ENCODE results near the gene STRN3.
"Not testable (repeated sequence)": the region's sequence is repeated elsewhere in the genome, so short reads cannot be mapped to it uniquely, and the experiment has no call there.

STRN3 gene, protein sequence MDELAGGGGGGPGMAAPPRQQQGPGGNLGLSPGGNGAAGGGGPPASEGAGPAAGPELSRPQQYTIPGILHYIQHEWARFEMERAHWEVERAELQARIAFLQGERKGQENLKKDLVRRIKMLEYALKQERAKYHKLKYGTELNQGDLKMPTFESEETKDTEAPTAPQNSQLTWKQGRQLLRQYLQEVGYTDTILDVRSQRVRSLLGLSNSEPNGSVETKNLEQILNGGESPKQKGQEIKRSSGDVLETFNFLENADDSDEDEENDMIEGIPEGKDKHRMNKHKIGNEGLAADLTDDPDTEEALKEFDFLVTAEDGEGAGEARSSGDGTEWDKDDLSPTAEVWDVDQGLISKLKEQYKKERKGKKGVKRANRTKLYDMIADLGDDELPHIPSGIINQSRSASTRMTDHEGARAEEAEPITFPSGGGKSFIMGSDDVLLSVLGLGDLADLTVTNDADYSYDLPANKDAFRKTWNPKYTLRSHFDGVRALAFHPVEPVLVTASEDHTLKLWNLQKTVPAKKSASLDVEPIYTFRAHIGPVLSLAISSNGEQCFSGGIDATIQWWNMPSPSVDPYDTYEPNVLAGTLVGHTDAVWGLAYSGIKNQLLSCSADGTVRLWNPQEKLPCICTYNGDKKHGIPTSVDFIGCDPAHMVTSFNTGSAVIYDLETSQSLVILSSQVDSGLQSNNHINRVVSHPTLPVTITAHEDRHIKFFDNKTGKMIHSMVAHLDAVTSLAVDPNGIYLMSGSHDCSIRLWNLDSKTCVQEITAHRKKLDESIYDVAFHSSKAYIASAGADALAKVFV

DNA sequence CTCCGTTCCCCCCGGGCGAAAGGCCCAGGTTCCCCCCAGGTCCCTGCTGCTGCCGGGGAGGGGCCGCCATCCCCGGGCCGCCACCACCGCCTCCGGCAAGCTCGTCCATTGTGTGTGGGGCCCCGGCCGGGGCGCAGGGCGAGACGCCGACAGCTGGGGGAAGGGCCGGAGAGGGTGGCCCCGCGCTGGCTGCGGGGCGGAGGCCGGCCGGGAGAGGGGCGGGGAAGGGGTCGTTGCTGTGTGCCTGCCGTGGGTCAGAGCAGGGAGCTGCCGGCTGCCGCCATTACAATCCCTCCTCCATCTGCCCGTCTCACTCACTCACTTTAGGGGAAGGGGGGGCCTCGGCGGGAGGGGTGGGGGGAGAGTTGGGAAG, at the start of gene STRN3:
TSS of gene STRN3 (minus strand) at position 303 of the 373 bp plus-strand sequence. CDS start at position 109, 194 bp downstream.
- no peak for DNase-seq (ENCODE audit: low spot score)

DNA sequence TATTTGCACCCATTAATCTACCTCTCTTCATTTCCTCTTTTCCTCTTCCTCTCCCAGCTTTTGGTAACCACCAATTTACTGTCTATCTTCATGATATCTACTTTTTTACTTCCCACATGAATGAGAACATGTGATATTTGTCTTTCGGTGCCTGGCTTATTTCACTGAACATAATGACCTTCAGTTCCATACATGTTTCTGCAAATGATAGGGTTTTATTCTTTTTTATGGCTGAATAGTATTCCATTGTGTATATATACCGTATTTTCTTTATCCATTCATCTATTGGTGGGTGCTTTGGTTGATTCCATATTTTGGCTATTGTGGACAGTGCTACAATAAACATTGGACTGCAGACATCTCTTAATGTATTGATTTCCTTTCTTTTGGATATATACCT, 49.0 kb upstream of the STRN3 start:
- no peak for DNase-seq (ENCODE audit: low spot score)

DNA sequence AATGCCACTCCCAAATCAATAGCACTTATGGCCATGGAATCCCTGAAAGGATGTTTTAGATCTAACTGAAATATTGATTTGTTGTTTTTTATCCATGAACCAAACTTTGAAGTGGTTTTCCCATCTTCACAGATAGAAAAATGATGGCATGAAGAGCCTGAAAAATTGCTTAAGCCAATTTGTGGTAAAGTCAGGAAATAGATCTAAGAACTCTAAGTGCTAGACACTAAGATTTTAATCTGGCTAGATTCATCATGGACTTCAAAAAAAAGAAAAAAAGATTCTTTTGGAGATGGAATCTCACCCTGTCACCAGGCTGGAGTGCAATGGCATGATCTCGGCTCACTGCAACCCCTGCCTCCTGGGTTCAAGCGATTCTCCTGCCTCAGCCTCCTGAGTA, 45.0 kb upstream of the STRN3 start:
- DNase-seq (ENCODE audit: low spot score), result no peak

DNA sequence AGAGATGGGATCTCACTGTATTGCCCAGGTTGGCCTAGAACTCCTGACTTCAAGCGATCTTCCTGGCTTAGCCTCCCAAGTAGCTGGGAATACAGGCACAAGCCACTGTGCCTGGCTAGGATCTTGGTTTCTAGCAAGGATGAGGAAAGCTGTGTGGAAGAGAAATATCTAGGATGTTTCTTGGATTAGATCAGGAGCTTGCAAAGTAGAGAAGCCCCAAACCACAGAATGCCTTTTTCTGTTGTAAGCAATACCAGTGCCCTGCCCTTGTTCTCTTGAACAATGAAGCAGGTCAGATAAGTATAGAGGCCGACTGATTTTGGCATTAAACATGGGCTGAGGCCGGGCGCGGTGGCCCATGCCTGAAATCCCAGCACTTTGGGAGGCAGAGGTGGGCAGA, 44.3 kb upstream of the STRN3 start:
- DNase-seq (ENCODE audit: low spot score), result peak; percentile 38

DNA sequence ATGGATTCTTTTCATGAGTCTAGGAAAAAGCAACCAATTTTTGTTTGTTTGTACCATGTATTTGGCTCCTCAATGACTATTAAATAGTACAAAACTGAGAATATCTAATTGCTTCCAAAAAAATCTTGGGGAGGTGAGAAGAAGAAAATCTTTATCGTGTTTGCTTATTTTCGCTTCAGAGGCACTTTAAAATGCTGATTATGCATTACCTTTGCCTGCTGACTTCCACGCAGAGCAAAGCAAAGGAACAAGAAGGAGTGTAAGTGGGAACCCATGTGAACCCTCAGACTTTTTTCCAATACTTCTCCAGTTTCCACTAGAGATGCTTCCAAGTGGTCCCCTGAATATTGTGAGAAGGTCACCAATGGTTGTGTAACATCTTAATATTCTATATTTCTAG, 43.2 kb upstream of the STRN3 start:
- DNase-seq (ENCODE audit: low spot score), result no peak

DNA sequence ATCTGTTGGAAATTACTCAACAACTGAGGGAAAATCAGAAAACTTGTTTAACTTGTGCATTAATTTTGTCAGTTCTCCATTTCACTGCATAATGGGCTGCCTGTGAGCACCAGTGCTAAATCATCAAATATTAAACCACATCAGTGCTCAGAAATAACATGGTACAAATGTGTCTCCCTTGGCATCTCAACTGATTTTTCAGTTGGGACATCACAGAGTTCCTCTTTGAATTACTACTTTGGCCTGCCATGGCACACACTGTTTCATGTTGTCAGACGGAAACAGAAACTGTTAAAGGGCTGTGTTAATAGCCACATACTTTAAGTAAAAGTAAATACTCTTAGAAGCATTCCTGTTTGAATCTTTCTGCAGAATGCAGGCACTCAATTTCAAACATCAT, 42.1 kb upstream of the STRN3 start:
- DNase-seq (ENCODE audit: low spot score), result no peak

DNA sequence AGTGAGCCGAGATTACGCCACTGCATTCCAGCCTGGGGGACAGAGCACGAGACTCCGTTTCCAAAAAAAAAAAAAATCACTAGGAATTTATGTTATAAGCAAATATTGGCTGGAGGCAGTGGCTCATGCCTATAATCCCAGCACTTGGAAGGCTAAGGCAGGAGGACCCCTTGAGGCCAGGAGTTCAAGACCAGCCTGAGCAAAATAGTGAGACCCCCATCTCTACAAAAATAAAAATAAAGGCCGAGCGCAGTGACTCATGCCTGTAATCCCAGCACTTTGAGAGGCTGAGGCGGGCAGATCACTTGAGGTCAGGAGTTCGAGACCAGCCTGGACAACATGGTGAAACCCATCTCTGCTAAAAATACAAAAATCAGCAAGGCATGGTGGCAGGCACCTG, 36.7 kb upstream of the STRN3 start:
- not testable (repeated sequence) for DNase-seq (ENCODE audit: low spot score)

DNA sequence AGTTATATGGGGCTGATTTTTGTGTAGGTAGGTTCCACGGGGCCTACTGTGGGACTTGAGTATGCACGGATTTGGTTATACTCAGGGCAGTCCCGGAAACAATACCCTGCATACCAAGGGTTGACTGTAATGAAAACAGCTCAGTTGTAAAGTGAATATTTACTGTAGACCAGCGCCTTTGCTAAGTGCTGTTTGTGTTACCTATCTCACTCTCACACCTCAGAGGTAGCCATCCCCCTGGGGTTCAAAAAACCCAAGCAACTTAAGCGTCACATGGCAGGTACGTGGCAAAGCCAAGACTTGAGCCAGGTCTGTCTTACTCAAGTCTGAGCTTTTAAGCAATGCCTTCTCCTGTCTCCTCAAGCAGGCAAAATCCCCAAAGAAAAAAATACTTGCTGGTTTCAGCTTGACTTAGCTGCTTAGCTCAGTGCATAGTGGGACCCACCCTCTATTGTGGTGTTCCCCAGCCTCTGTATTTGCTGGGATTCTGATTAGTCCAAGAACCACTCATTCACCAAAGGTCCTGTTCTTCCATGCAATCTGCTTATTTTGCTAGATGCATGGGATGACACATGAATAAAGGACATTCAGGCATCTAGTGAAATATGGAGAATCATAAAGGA, 34.2 kb upstream of the STRN3 start:
- DNase-seq (ENCODE audit: low spot score), result no peak

DNA sequence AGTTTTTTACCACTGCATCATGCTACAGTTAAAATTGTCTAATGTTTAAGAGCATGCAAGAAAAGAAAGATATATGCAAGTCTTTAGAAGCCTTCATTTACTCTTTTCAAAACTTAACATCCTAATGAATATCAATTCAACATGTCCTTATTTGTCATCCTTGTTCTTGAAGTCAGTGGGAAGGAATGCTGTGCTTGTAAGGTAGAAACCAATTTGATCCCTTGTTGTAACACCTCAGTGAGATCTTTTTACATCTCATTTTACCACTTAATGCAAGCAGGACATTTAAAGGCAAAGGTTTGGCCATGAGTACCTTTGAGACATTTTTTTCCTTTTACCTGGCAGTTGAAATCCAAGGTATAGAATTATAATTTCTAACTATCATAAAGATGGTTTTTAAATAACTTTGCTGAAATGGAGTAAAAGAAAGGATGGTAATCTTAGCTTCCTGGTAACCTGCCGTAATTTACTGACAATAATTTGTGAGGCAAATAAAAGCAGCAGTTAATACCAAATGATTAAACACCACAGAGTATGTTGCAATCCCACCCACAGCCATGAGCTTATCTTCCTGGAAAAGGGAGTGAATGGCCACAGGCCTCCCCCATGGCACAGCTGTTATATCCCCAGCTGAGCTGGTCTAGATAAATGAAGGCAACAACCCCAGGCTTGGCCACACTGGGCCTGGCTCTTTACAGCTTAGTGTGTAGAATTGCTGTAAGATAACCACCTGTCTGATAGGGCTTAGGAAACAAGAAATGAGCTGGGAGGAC, 33.2 kb upstream of the STRN3 start:
- peak; percentile 29 for DNase-seq (ENCODE audit: low spot score)

DNA sequence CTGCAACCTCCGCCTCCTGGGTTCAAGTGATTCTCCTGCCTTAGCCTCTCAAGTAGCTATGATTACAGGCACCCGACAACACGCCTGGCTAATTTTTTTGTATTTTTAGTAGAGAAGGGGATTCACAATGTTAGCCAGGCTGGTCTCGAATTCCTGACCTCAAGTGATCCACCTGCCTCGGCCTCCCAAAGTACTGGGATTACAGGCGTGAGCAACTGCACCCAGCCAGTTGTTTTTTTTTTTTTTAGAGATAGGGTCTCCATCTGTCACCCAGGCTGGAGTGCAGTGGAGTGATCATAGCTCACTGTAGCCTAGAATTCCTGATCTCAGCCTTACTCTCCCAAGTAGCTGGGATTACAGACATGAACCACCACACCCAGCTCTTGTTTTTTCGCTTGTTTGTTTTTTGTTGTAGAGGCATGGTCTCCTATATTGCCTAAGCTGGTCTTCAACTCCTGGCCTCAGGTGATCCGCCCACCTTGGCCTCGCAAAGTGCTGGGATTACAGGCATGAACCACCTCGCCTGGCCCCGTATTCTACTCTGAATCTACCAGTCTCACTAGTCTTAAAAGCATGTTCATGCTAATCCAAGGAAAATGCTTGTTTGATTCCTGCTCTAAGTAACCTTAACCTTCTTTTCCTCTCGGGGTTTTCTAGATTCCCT, 31.7 kb upstream of the STRN3 start:
- no peak for DNase-seq (ENCODE audit: low spot score)

DNA sequence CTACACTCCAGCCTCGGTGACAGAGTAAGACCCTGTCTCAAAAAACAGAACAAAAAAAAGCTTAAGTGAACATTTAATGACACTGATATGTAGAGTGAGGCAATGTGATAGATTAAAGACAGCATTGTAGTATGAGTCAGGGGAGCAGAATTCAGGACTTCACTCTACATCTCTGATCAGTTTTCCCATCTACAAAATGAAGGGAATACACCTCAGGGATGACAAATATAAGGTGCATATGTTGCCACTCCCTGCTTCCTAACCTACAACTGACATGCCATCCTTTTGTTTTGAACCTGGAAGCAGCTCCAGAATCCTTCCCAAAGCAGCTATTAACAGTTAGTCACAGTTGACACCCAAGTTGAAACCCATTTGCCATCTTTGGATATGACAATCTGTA, 30.9 kb upstream of the STRN3 start:
- DNase-seq (ENCODE audit: low spot score), result no peak

DNA sequence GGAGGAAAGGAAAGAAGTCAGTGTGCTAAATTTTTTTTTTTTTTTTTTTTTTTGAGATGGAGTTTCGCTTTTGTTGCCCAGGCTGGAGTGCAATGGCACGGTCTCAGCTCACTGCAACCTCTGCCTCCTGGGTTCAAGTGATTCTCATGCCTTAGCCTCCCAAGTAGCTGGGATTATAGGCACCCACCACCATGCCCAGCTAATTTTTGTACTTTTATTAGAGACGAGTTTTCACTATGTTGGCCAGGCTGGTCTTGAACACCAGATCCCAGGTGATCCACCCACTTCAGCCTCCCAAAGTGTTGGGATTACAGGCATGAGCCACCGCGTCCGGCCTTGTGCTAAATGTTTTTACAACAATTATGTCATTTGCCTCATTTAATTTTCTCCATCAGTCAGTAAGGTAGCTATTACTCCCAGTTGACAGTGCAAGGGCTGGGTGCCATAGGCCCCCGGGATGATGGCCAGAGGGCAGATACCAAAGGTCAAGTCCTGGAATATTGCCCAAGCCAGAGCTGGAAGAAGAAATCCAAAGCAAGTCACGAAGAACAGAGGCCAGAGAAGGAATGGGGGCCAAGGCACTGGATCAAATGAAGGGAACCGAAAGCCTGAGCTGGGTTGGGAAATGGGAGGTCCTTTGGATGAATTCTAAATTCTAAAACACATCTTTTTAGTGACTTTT, 26.9 kb upstream of the STRN3 start:
- not testable (repeated sequence) for DNase-seq (ENCODE audit: low spot score)

DNA sequence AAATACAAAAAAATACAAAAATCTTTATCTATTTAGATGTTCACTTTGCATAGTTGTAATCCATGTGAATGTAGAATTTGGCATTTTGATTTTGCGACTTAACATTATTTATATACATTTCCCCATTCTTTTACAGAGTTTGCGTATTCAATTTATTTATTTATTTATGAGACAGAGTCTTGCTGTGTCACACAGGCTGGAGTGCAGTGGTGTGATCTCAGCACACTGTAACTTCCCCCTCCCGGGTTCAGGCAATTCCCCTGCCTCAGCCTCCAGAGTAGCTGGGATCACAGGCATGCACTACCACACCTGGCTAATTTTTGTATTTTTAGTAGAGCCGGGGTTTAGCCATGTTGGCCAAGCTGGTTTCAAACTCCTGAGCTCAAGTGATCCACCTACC, 25.3 kb upstream of the STRN3 start:
- no peak for DNase-seq (ENCODE audit: low spot score)

DNA sequence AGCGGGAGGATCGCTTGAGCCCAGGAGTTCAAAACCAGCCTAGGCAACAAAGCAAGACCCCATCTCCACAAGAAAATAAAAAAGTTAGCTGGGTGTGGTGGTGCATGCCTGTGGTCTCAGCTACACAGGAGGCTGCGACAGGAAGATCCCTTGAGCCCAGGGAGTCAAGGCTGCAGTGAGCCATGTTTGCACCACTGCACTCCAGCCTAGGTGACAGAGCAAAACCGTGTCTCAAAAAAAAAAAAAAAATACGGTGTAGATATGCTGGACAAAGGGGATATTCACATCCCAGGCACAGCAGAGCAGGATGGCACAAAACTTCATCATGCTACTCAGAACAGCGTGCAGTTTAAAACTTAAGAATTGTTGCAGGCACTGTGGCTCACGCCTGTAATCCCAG, 24.8 kb upstream of the STRN3 start:
- no peak for DNase-seq (ENCODE audit: low spot score)

DNA sequence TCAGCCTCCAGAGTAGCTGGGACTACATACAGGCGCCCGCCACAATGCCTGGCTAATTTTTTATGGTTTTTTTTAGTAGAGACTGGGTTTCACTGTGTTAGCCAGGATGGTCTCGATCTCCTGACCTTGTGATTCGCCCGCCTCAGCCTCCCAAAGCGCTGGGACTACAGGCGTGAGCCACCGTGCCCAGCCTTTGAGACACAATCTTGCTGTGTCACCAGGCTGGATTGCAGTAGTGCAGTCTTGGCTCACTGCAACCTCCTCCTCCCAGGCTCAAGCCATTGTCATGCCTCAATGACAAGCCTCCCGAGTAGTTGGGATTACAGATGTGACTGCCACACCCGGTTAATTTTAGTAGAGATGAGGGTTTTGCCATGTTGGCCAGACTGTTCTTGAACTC, 21.3 kb upstream of the STRN3 start:
- no peak for DNase-seq (ENCODE audit: low spot score)

DNA sequence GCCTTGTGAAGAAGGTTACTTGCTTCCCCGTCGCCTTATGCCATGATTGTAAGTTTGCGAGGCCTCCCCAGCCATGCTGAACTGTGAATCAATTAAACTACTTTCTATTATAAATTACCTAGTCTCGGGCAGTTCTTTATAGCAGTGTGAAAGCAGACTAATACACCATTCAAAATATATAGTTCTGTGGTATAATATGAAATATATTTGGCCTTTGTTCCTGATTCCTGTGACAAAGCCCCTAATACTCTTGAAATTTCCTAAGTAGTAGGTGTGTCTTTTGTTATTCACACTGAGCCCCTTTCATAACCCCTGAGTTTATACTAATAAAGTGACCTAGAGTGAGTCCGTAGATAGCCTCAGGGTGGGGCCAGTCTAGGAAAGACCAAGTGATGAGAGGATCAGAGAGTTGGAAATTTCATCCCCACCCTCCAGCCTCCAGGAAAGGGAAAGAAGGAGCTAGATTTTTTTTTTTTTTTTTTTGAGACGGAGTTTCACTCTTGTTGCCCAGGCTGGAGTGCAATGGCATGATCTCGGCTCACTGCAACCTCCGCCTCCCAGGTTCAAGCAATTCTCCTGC, 19.4 kb upstream of the STRN3 start:
- DNase-seq (ENCODE audit: low spot score), result no peak

DNA sequence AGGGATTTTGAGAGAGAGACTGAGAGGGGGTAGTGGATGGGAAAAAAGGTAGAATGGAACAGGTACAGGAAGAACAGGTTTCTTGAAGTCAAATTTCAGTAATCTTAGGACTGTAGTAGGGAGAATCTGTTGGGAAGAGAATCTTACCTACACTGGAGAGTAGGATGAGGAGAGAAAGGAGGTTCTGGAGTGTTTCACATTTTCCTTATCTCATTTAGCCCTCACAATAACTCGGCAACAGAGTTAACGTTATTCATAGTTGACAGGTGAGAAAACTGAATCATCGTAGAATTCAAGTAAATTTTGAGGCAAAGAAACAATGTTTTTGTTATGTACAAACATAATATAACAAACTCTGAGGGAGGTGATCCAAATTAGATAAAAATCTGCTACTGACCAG, 17.2 kb upstream of the STRN3 start:
- DNase-seq (ENCODE audit: low spot score), result no peak

DNA sequence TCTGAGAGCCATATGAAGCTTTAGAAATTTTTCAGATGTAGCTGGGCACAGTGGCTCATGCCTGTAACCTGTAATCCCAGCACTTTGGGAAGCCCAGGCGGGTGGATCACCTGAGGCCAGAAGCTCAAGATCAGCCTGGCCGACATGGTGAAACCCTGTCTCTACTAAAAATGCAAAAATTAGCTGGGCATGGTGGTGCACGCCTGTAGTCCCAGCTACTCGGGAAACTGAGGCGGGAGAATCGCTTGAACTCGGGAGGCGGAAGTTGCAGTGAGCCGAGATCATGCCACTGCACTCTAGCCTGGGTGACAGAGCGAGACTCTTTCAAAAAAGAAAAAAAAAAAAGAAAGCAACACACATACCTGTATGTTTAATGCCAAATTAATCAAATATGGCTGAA, 16.7 kb upstream of the STRN3 start:
- not testable (repeated sequence) for DNase-seq (ENCODE audit: low spot score)

DNA sequence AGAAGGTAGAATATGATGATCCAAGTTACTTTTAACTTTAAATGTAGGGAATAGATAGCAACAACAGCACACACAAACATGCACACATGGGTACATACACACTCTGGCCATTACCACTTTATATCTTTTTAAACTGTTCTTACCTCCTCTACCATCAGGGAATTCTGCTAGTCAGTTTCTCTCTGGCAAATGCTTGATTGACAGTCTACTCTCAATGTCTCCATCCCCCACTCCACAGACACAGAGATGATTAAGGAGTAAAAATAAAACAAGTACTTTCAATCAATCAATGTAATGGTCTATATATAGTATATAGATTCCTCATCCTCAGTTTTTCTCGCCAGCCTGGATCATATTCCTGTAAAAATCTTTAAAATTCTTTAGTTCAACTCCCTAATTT, 16.1 kb upstream of the STRN3 start:
- DNase-seq (ENCODE audit: low spot score), result no peak

DNA sequence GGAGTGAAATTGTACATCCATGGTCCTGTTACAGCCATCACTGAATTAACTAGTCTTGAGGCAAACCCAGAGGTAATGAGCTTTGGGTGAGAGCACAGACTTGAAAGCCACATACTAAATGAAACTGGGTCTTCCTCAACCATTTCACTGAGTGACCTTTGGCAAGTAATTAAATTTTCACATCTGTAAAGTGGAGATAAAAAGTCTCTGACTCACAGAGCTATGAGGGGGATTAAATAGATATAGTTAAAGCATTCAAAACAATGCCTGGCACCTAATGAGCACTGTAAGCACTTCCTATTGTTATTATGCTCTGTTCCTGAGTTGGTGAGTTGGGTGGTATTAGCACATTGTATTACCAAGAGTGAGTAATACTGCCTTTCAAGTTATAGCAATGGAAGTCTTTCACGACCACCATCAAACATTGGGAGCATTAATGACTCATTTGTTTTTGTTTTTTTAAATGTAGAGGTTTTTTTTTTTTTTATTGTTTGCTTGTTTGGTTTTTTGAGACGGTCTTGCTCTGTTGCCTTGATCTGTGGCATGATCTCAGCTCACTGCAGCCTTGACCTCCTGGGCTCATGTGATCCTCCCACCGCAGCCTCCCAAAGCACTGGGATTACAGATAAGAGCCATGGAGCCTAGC, 12.5 kb upstream of the STRN3 start:
- DNase-seq (ENCODE audit: low spot score), result peak; percentile 41

Measured in LoVo (cell line).